Esophagus muscularis mucosa (tissue), 4 donors: ENCODE results near the gene SKI.

Source experiments
- CTCF ChIP-seq, 3 experiments: fragments of 200-600 bp in 2 of 3; fragments of 450-650 bp in 1 of 3; sonication (generic) in 2 of 3; IDR thresholded peaks; one replicate each; pipeline ENCODE4 v1.5.1; 2017 to 2019; ENCODE audit warnings: antibody characterized with exemption in 3 of 3, mild to moderate bottlenecking in 2 of 3, moderate library complexity in 1 of 3
- EP300 ChIP-seq: sonication (generic); formaldehyde crosslinking; IDR thresholded peaks from one replicate; pipeline ENCODE4 v1.6.1; 2017; ENCODE audit warnings: antibody characterized with exemption
- POLR2A ChIP-seq: fragments of 450-650 bp; IDR thresholded peaks from one replicate; pipeline ENCODE4 v1.6.1; 2017; ENCODE audit warnings: antibody characterized with exemption, moderate library complexity, mild to moderate bottlenecking, low read depth

DNA sequence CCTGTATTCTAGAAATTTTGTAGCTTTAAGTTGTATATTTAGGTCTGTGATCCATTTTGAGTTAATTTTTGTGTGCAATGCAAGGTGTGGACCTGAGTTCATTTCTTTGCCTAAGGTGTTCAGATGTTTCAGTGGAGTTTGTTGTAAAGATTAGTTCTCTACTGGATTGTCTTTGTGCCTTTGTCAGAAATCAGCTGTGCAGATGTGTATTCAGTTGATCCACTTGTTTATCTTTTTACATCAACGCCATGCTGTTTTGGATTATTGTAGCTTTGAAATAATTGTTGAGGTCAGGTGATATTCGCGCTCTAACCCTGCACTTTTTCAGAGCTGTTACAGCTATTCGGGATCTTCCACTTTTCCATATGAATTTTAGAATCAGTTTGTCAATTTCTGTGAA is 32.8 kb downstream of the SKI start:
- TF ChIP-seq CTCF (IDR thresholded peaks at IDR 0.05), result no peak
- TF ChIP-seq POLR2A, result no peak
- TF ChIP-seq EP300, result no peak
